ENCODE measurements around the gene MTG2. TPM values are rescaled to one million over a fixed set of nuclear protein-coding genes. Genes with fewer than 3 reads are reported as not detected.

The MTG2 gene
- total RNA-seq, 4 donors from 2014 or later: 19.3 to 32.5 (median 26.3) TPM

DNA sequence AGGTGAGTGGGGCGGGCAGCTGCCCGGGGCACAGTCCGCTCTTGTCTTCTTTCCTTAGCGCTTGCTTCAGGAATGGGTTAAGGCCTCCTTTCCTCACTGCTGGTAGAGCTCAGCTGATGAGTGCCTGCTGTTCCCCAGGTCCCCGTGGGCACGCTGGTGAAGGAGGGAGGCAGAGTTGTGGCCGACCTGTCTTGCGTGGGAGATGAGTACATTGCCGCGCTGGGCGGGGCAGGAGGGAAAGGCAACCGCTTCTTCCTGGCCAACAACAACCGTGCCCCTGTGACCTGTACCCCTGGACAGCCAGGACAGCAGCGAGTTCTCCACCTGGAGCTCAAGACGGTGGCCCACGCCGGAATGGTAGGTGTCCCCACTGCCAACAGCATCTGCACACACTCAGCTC, 15.7 kb downstream of the MTG2 start:
- ATAC-seq (ENCODE audit: low FRiP score): no peak
- TF ChIP-seq, protein P1, sequence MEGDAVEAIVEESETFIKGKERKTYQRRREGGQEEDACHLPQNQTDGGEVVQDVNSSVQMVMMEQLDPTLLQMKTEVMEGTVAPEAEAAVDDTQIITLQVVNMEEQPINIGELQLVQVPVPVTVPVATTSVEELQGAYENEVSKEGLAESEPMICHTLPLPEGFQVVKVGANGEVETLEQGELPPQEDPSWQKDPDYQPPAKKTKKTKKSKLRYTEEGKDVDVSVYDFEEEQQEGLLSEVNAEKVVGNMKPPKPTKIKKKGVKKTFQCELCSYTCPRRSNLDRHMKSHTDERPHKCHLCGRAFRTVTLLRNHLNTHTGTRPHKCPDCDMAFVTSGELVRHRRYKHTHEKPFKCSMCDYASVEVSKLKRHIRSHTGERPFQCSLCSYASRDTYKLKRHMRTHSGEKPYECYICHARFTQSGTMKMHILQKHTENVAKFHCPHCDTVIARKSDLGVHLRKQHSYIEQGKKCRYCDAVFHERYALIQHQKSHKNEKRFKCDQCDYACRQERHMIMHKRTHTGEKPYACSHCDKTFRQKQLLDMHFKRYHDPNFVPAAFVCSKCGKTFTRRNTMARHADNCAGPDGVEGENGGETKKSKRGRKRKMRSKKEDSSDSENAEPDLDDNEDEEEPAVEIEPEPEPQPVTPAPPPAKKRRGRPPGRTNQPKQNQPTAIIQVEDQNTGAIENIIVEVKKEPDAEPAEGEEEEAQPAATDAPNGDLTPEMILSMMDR (IDR thresholded peaks at IDR 0.05): no peak
- DNase-seq (ENCODE audit: low spot score): no peak

DNA sequence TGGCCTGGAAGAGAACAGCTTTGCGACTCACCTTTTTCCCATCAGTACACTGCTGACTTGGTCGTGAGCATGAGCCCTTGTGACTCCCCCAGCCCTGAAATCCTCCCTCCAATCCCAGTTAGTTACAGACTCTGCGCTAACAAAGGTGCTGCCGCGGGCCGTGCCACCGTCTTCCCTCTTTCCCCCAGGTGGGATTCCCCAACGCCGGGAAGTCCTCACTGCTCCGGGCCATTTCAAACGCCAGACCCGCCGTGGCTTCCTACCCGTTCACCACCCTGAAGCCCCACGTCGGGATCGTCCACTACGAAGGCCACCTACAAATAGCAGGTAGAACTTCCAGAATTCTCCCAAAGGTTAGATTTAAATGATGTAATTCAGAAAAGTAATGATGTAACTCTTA, 16.1 kb downstream of the MTG2 start:
- ATAC-seq (ENCODE audit: low FRiP score): no peak
- DNase-seq (ENCODE audit: low spot score): no peak
- TF ChIP-seq, protein P1 (IDR thresholded peaks at IDR 0.05): no peak

- no peak for ATAC-seq (ENCODE audit: low FRiP score)
- DNase-seq (ENCODE audit: low spot score): no peak
- TF ChIP-seq, protein P1 (IDR thresholded peaks at IDR 0.05): no peak
These were observed 17.8 kb downstream of the MTG2 start for GRCh38 chr20:62200491-62201172.

DNA sequence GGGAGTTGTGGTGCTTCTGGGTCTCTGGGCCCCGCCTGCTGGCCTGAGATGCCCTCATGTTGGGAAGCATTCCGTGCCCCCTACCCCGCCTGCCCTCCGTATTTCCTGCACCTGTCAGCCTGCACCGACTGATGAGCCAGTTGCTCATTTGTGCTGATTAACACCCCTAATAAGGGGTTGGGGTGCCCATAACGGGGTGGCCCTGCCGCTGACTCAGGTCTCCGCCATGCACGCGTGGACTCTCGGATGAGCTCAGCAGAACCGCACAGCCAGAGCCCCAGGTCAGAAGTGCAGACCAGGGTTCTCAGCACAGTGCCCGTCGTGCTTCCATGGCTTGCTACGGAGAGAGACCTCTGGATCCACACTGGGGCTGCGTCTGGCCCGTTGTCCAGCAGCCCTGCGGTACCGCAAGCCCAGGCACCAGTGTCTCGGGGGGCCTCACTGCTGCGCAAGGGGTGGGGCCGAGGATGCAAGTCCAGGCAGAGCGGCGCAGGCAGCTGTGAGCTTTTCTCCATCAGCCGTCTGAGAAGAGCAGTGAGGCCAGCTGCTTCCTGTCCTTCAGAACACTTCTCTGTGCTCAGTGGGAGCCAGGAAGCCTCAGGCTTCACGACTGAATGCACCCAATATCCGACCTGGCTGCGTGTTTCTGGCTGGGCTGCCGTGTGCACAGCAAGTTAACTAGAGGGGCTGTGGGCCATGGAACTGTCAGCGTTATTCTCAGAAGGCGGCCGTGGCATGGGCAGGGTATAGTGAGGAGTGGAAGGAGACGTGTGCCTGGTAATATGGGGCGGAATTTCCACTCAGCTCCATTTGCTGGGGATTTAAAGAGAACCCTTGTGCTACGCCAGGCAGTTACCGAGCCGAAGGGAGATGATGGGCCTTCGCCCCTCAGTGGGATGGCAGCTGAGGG, 18.6 kb downstream of the MTG2 start:
- TF ChIP-seq, protein P1 (IDR thresholded peaks at IDR 0.05): no peak
- DNase-seq (ENCODE audit: low spot score) (no peak), ATAC-seq (ENCODE audit: low FRiP score) (no peak)

DNA sequence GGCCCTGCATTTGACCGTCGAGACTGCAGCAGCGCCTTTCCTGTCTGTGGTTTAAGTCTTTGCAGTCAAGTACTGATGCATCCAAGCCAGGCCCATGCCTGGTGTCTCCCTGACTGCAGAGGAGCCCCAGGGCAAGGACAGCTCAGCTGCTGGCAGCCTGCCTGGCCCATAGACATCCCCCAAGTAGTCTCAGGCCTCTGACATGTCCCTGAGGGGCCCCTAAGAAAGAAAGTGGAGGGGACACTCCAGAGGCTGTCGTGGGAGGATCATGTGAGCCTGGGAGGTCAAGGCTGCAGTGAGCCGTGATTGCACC, 19.2 kb downstream of the MTG2 start:
- TF ChIP-seq, protein P1 (IDR thresholded peaks at IDR 0.05): no peak
- DNase-seq (ENCODE audit: low spot score) (no peak), ATAC-seq (ENCODE audit: low FRiP score) (no peak)

- ATAC-seq (ENCODE audit: low FRiP score) (no peak), DNase-seq (ENCODE audit: low spot score) (no peak)
- TF ChIP-seq, protein P1 (IDR thresholded peaks at IDR 0.05): no peak
These were observed 20.0 kb downstream of the MTG2 start for GRCh38 chr20:62202676-62203377.

All from omental fat pad (tissue), 4 donors.